ENCODE results near the gene DOP1A.
A peak's percentile ranks its signal among the peaks of the same experiment; 100 is the strongest.
"Not testable (repeated sequence)": the region's sequence is repeated elsewhere in the genome, so short reads cannot be mapped to it uniquely, and the experiment has no call there.

Gene DOP1A

DNA sequence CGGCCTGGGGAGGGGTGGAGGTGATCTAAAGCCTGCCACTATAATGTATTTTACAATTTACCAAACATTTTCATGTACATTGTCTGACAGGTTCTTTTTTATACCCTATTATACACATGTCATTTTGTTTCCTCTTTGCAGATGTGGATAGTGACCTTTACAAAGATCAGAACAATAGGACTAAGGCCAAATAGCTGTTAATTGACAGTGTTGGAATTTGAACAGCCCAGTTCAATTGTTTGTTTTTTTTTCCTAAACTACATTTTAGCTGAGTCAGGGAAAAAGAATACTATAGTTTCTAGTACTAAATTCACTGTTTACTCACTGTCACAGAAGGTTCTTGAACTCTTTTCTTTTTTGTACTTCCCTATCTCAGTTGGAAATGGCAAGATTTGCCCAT is 85.4 kb downstream of the DOP1A start:
- DNase-seq (ENCODE audit: low read depth, low spot score): no peak

DNA sequence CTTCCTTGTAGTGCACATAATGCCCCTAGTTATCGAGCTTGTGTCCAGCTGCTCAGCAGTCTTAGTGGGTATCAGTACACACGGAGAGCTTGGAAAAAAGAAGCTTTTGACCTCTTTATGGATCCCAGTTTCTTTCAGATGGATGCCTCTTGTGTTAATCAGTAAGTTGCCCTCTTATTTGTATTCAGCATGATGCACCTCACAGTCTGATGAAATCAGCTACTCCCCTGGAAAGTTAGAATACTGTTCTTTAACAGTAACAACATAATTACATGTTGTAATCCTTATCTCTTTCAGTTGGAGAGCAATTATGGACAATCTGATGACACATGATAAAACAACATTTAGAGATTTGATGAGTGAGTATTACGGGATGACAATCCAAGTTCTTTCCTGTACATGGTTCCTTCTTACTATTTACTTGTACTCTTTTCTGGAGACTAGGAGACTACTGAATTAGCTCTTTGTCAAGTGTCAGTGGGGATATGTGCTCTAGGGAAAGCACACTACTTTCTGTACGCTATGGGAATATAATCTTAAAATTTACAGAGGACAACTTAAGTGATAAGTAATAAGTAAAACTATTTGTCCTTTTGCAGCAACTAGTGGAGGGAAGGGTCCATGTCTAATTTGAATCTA is 86.5 kb downstream of the DOP1A start:
- DNase-seq (ENCODE audit: low read depth, low spot score): peak; percentile 9

DNA sequence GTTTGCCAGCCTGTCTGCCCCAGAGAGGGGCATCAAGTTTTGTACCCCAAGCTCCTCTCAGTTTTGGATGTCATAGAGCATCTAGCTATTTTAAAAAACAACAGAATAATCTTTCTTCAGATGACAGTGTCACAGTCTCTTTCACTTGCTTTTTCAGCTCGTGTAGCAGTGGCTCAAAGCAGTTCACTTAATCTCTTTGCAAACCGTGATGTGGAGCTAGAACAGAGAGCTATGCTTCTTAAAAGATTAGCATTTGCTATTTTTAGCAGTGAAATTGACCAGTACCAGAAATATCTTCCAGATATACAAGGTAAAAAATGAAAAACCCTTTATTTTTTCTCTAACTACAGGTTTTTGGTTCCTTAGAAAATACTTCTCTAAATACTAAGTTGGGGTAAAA is 88.3 kb downstream of the DOP1A start:
- no peak for DNase-seq (ENCODE audit: low read depth, low spot score)

DNA sequence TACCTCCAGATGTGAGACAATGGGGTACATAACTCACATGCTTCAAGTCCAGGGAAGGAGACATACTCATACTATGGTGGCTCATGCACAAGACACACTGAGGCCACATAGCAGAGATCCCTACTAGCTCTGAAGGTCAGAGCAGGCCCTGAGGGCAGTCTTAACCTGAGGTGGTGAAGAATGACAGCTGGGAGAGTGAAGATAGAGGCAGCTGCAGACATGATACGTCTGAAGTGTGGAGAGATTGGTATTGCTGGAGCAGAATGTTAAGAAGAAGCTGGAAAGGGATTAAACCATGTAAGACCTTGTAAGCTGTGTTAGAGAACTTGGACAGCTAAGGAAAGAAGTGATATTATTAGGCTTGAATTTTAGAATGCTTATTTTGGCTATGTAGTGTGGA is 92.7 kb downstream of the DOP1A start:
- DNase-seq (ENCODE audit: low read depth, low spot score): no peak

DNA sequence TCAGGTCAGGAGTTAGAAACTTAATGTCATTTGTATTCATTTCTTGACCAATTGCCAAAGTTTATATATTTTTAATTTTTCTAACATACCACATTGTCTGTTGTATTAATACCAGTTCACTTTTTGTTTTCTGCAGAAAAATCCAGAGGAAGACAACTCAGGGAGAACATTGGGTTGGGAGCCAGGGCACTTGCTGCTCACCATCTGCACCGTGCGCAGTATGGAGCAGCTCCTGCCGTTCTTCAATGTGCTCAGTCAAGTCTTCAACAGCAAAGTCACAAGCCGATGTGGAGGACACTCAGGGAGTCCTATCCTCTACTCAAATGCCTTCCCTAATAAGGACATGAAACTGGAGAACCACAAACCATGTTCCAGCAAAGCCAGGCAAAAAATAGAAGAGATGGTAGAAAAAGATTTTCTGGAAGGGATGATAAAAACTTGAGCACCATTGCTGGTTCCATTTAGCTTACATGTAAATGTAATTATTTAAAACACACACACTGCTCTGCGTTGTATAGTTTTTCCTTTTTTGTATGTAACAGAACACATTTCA is 100.3 kb downstream of the DOP1A start:
- no peak for DNase-seq (ENCODE audit: low read depth, low spot score)

DNA sequence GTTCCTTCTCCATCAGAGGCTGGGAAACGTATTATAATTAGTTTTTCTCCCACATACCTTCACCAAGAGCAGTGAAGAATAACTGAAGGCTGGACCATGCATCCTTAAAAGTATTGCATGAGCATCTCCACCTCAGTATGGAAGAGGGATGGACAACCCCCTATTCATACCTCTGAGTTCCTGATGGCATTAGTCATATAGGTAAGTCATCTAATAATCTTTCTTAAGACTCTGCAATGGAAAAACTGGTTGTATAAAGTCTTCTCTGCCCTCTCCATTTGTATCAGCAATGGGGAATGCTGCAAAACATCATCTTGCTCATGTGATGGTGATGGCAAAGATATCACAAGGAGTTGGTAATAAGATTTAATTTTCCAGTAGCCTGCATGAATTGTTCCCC is 101.1 kb downstream of the DOP1A start:
- DNase-seq (ENCODE audit: low read depth, low spot score): no peak

DNA sequence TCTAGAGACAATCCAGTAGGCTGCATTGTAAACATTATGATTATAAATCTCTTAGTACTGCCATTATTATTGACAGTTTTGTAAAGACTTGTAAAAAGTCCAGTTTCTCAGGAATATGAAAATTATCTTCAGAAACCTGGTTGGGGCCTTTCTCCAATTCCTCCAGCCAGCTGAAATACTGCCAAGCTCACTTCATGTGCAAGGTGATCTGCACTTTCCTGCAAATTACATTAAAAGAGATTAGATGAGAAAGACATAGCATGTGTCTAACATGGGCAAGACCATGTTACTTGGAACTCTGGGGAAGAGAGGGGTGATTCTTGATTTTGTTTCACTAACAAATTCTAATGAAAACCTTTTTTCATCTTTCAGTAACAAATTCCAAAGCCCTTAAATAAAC is 101.6 kb downstream of the DOP1A start:
- DNase-seq (ENCODE audit: low read depth, low spot score): no peak

DNA sequence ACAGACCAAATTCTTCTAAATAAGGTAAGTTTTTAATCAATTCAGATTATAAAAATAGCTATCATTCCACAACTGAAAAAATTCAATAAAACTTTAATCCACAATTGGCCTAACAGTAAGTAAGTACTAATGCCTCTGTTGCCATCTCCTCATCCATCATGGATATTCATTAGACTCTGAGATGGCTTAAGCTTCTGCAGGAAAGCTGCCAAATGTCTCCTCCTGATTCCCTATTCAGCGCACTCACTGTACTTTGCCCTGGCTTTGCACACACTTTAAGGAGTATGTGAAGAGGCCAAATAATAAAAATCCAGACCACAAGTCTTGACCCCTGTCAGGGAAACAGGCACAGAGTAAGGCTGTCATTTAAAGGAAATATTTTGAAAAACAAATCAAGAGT is 102.0 kb downstream of the DOP1A start:
- peak; percentile 57 for DNase-seq (ENCODE audit: low read depth, low spot score)

DNA sequence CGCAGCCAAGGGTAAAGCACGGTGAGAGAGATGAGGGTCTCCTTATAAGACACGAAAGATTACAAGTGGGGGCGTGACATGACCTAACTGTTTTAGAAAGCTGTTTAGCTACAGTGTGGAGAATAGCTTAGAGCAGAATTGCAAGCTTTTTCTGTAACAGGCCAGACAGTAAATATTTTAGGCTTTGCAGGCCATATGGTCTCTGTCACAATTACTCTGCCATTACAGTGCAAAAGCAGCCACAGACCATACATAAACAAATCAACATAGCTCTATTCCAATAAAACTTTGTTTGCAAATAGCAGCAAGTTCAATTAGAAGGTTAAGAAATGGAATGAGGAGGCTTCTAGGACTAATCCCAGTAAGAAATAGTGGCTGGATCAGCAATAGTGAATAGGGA is 108.8 kb downstream of the DOP1A start:
- DNase-seq (ENCODE audit: low read depth, low spot score): no peak

DNA sequence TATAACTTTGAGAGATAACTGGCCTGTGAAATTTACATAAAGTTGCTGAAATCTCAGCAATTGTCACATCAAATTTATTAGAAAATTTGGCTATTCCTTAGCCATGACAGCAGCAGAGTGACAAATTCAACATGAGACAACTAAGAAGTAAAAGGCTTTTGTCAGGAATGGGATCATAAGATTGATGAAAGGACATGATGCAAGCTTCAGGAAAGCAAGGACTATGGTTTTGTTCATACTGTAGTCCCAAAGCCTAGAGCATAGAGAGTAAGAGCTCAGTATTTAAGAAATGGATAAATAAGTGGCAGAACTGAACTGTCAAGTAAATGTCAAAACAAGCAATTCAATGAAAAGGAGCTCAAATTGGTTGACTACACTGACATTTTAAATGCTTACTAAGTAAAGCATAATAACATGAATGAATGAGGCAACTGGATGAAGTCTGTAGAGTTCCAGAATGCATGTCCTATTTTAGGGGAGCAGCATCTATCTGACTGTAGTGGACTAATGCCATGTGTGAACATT is 113.0 kb downstream of the DOP1A start:
- no peak for DNase-seq (ENCODE audit: low read depth, low spot score)

DNA sequence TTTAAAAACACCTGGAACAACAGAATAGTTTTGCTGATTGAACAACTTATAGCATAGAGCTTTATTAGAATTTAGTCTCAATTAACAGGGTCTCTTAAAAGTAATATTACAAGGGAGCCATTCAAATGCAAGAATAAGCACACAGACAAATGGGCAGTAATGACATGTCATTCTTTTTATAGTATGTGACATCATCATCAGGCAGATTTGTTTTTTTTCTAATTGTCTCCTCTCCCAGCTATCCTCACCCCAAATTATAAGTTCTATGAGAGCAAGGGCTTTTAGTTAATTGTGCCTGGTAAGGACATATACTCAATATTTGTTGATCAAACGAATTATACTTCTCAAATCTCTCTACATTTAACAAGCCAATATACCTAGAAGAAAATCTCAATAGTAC is 114.6 kb downstream of the DOP1A start:
- no peak for DNase-seq (ENCODE audit: low read depth, low spot score)

DNA sequence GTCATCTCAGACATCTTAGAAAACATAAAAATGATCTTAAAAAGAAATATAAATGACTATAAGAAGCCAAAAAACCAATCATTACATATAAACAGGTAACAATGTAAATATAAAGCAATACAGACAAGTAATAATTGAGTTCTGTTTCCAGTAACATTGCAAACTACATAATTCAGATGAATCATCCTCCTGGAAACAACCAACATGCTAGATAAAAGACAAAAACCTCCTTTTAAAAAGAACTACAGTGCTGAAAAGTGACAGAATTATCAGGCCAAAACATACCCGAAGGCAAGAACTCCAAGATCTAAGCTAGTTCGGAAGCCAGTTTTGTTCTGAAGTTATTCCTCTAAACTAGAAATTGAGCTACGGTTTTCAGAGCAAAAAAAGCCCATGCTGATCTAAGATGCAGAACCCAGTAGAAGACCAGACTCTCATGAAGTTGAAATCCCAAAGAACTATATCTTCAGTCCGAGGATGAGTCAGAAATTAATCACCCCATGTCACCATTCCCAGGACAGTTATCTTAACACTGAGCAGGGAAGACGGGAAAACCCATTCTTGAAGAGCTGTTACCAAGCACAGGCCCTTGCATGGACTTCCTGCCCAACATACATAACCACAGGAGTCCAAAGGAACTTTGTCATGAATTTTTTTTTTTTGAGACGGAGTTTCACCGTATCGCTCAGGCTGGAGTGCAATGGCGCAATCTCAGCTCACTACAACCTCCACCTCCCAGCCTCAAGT is 115.8 kb downstream of the DOP1A start:
- peak; percentile 57 for DNase-seq (ENCODE audit: low read depth, low spot score)

DNA sequence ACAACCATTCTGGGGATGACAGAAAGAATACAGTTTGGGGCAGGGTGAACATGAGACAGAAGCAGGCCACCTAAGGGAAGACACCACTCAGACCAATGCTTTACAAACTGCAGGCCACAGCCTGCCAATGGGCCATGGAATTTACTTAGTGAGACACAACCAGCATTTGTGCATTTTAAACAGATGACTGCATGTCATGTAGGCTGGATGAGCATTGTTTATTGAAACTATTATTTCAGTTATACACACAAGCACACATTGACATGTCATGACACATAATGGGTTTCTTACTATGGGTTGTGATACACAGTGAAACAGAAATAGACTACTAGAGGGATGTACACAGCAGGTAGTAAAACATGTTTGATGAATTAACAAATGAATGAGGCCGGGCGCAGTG is 117.6 kb downstream of the DOP1A start:
- no peak for DNase-seq (ENCODE audit: low read depth, low spot score)

DNA sequence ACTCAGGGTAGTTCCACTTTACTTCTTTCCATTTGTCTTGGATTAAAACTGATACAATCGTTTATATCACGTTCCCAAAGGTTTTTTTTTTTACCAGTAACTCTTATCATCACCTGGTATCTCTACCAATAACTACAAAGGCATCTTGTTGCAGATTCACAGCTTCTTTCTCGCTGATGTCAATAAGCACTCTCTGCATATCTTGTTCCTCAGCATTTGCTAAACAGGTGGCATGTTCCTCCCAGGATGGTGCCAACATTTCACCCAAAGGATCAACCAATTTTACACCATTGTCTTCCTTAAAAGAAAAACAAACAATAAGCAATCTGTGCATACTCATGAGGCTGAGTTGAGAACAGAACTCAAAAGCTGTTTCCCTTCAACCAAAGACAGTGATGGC is 121.0 kb downstream of the DOP1A start:
- DNase-seq (ENCODE audit: low read depth, low spot score): no peak

DNA sequence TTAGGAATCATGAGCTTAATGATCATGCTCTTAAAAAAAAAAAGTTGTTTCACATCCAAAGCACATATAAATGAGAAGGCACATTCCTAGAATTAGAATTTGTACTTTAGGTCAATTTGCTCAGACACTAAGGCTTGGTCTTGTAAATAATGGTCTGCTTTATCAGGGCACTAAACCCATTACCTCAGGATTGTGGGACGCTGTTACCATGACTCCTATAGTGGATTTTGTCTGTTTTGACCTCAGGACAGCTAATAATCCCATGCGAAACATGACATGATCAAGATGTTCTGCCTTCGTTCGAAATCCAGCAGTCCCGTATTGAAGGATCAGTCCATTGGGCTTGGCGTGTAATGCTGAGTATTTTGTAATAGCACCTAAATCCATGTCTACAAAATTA is 123.2 kb downstream of the DOP1A start:
- no peak for DNase-seq (ENCODE audit: low read depth, low spot score)

DNA sequence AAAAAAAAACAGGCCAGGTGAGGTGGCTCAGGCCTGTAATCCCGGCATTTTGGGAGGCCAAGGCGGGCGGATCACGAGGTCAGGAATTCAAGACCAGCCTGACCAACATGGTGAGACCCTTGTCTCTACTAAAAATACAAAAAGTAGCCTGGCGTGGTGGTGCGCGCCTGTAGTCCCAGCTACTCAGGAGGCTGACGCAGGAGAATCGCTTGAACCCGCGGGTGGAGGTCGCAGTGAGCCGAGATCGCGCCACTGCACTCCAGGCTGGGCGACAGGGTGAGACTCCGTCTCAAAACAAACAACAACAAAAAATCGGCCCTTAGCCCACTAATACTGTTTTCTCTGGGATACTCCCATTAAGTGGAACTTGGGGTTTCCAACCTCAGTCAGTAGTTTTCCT is 124.5 kb downstream of the DOP1A start:
- not testable (repeated sequence) for DNase-seq (ENCODE audit: low read depth, low spot score)

DNA sequence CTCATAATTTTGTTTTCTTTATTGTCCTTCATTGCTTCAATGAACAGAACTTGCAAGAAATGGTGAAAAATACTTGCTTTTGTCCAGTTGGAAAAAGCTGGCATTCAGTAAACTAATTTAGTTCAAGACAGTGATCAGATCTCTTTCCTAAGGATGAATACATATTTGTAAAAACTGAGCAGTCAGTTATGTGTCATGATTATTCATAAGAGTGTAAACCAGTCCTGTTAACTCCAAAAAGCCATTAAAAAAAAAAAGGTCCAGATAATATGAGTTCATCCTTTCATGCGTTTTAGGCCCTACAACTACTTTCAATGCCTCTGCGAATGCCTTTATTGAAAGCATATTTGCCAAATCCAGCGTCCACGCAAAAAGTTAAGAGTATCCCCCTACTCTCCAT is 125.0 kb downstream of the DOP1A start:
- no peak for DNase-seq (ENCODE audit: low read depth, low spot score)

DNA sequence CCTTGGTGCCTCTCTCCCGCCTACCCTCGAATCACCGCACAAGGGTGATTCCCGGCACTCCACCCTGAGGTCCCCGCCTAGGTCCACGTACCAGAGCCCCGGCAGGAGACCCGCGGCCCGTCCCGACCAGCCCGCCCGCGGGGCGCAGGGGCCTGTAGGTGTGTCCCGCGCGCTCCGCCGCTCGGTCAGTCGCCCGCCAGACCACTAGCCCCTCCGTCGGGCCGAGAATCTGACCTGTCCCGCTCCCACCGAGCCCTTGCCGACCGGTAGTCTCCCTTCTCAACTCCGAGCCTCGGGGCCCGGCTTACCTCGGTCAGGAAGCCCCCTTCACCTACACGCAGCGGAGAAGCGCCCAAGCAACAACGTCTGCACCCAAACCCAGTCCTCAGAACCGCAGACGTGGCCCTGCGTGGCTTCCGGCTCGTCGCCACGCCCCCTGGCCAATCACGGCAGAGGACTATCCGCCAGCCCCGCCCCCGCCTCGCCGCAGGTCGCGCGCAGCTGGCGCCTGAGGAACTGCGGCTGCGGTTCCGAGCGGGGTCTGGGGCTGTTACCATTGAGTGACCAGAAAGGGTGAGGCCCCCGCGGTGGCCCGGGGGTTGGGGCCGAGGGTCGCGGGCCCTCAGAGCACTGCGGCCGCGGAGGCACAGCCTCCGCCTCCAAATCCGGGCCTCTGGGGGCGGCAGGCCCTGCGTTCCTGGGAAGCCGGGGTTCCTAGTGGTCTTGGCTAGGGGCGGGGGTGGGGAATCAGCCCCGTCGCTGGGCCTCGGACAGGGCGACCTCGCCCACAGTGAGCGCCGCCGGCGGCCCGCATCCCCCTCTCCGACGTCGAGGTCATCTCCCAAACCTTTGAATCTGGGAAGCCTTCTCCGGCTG is 125.6 kb downstream of the DOP1A start, which contains the start of the genes PGM3 and RWDD2A:
PGM3 (minus strand) TSS at position 395 of the 876 bp plus-strand sequence. CDS start 2,253 bp downstream, outside the sequence.
RWDD2A (plus strand) TSS at position 487 of the 876 bp plus-strand sequence. CDS start 1,095 bp downstream, outside the sequence.
- DNase-seq (ENCODE audit: low read depth, low spot score): peak; percentile 96

DNA sequence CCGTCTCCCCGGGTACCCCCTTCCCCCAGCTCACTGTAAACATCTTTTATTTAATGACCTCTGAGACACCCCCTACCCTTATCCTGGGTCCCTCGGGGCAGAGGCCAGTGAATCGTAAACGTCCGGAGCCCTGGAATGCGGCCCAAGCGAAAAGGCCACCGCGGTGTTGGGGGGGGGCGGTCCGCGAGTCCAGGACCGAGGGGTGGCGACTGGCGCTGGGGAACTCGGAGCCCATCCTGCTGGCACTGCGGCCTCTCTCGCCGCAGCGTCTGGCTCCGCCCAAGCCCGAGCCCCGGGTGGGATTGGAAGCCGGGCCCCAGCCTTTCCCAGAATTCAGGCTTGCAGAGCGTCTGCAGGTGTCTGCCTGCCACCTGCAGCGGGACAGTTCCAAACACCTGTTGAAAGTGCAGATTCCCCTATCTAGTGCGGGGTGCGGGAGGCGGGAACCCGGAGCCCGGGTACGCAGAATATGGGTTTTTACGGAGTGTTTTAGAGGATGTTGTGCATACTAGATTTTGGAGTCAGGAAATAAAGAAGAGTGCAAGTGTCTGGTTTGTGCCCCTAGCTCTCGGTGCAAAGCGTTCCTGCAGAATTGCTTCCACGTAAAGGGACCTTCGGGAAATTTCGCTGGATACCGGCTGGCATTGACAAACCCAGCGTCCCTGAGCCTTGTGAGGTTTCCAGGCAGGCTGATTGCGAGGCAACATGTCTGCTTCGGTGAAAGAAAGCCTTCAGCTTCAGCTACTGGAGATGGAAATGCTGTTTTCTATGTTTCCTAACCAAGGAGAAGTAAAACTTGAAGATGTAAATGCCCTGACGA is 126.5 kb downstream of the DOP1A start:
- DNase-seq (ENCODE audit: low read depth, low spot score): peak; percentile 71

DNA sequence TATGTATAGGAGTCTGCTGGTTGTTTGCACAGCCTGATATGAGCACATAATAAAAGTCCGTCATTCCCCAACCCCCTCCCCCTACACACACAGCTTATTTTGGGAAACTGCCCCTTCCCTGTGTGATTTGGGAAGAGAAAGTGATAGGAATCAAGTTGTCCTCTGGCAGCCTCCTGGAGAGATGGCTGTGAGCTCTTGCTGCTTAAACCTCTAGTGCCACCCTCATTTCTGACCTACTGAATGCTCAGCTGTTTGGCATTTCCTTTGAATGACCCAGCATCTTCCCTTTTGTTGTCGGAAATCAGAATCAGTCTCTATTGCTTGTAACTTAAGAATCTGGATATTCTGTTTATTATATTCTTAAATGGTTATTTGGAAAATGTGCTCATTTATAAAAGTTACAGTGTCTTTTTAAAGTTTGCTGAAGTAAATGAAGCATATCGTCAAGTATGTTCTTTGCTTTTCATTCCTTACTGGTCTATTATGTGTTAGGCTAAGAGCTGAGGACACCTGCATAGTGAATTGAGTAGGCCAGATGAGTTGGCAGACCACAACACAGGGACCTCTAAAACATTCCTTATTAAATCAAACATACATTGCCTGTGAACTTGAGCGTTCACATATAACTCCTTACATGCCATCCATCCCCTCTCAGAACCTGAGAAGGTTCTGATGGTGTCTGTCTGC is 131.2 kb downstream of the DOP1A start:
- peak; percentile 44 for DNase-seq (ENCODE audit: low read depth, low spot score)
